Ramos (cell line): Measurements from ENCODE around the gene SMARCAD1.

Experiments used
- in situ Hi-C: fragments of 300-500 bp; cut with MboI; formaldehyde crosslinking; loops from one replicate; pipeline ENCODE4 v1.14.3; 2022; ENCODE audit warnings: low sequenced_read_pairs; ENCODE audit not compliant: unreplicated experiment

Gene SMARCAD1, protein sequence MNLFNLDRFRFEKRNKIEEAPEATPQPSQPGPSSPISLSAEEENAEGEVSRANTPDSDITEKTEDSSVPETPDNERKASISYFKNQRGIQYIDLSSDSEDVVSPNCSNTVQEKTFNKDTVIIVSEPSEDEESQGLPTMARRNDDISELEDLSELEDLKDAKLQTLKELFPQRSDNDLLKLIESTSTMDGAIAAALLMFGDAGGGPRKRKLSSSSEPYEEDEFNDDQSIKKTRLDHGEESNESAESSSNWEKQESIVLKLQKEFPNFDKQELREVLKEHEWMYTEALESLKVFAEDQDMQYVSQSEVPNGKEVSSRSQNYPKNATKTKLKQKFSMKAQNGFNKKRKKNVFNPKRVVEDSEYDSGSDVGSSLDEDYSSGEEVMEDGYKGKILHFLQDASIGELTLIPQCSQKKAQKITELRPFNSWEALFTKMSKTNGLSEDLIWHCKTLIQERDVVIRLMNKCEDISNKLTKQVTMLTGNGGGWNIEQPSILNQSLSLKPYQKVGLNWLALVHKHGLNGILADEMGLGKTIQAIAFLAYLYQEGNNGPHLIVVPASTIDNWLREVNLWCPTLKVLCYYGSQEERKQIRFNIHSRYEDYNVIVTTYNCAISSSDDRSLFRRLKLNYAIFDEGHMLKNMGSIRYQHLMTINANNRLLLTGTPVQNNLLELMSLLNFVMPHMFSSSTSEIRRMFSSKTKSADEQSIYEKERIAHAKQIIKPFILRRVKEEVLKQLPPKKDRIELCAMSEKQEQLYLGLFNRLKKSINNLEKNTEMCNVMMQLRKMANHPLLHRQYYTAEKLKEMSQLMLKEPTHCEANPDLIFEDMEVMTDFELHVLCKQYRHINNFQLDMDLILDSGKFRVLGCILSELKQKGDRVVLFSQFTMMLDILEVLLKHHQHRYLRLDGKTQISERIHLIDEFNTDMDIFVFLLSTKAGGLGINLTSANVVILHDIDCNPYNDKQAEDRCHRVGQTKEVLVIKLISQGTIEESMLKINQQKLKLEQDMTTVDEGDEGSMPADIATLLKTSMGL

DNA sequence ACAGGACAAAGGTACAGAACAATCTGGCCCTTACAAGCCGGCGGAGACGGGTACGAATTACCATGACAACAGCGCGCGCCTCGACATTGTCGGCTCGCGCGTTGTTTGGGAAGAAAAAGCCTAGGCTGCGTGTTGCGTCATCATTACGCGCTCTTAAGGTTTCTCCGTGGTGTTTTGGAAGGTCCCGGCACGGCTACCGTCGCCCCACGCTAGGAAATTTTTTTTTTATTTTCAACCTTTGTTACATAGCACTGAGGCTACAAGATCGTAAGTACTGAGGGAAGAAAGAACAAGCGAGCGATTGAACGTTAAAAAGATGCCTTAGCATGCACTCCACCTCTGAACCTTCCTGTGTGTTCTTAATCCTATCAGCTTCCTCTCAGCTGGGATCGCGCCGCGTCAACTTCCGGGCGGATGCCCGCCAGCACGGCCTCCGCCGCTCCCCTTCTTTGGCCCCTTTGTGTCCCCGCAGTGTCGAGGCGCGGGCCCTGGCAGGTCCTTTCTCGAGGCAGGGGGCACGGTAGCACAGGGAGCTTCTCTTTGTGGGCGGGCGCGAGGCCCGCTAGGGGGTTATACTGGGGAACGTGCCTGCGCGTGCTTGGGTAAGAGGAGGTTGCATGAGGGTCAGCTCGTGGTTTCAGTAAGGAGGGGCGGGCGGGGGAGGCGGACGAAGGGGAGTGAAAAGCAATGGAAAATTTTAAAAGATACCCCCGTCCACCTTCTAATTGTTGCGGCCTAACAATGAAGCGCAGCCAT is at the start of gene SMARCAD1:
TSS of gene SMARCAD1 (plus strand) at position 397 of the 756 bp plus-strand sequence. CDS start 530 bp downstream, outside the sequence.
- in situ Hi-C loops: no loop called here

GRCh38 chr4:94158883-94159282 is 48.8 kb upstream of the SMARCAD1 start:
- in situ Hi-C loops: no loop called here

DNA sequence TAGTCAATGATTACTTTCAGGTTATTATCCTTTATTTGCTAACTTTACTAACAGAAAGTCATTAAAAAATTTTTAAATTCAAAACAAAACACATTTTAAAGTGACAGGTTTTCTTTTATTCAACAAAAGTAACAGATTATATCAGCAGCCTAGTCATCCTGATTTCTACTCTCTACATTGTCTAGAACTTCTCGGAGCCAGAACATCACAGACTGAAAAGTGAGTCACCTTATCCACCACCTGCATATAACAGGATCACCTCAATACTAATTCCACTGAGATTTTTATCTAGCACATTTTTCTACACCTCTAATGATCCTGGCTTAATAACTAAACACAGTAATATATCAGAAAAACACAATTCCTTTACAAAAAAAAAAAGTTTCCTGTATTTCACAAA is 47.9 kb upstream of the SMARCAD1 start:
- in situ Hi-C loops: no loop called here

- in situ Hi-C loops: no loop called here
These were observed 46.9 kb upstream of the SMARCAD1 start for GRCh38 chr4:94160774-94161173.

DNA sequence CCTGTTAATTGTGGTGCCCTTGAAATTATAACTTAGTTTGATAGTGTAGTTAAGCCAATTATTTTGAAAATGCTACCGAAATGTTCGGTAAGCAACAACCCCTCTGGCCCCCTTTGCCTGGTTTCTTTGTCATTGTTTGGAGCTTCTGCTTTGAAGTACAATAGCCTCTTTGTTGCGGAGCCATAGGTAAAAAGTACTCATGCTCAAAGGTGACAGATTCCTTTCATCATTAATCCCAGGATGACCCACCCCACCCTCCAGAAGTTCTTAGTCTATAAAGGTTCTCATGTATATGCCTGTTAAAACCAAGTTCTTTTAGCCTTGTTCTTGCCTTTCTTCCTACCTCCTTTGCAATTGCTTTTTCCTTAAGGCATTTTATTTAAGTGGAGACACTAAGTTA is 42.4 kb upstream of the SMARCAD1 start:
- in situ Hi-C loops: no loop called here

- in situ Hi-C loops: no loop called here
These were observed 39.3 kb upstream of the SMARCAD1 start for GRCh38 chr4:94168321-94168720.

- in situ Hi-C loops: no loop called here
These were observed 37.8 kb upstream of the SMARCAD1 start for GRCh38 chr4:94169803-94170372.

DNA sequence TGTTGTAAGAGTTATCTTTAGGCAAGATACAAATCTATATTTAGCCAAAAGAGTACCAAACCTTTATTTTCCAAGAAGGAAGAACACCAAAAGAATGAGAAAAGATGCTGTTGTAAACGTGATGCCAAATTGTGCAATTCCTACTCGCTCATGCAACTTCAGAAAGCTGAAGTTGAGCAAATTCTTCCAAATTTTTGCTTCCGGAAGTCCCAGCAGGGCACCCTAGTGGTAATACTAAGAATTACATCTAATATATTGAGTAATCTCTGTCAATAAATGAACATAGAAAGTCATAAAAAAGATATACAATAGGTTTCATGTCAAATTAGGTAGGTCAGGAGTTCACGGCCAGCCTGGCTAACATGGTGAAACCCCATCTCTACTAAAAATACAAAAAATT is 36.0 kb upstream of the SMARCAD1 start:
- in situ Hi-C loops: no loop called here

GRCh38 chr4:94175553-94176261 is 32.0 kb upstream of the SMARCAD1 start:
- in situ Hi-C loops: no loop called here

GRCh38 chr4:94177822-94178221 is 29.8 kb upstream of the SMARCAD1 start:
- in situ Hi-C loops: no loop called here

DNA sequence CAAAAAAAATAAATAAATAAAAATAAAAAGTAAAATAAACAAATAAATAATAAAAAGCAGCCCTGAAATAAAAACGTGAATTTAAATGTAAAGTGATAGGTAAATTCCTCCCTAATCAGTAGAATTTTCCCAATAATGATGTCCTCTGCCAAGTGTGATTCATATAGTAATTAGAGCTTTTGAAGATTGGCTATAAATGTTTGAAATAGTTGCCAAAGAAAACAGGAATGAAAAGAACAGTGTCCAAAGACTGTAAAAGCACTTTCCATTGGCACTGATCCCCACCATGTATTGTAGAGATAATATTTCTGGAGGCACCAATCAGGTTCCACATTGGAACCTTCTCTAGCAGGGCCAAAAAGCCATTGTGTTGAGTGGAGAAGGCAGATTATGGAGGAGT is 25.9 kb upstream of the SMARCAD1 start:
- in situ Hi-C loops: no loop called here

- in situ Hi-C loops: no loop called here
These were observed 4.9 kb upstream of the SMARCAD1 start for GRCh38 chr4:94202769-94203168.

DNA sequence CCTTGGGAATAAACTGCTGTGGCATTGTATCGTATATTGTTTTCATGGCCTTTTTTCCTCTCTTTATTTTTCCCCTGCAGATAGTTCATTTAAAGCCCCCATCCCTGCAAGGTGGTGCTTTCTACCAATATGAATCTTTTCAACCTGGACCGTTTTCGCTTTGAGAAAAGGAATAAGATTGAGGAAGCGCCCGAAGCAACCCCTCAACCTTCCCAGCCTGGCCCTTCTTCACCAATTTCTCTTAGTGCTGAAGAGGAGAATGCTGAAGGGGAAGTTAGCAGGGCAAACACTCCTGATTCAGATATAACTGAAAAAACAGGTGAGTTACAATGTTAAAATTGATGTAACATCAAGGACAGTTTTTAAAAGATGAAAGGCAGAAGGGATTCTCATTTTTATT is 601 bp downstream of the SMARCAD1 start:
- in situ Hi-C loops: no loop called here

DNA sequence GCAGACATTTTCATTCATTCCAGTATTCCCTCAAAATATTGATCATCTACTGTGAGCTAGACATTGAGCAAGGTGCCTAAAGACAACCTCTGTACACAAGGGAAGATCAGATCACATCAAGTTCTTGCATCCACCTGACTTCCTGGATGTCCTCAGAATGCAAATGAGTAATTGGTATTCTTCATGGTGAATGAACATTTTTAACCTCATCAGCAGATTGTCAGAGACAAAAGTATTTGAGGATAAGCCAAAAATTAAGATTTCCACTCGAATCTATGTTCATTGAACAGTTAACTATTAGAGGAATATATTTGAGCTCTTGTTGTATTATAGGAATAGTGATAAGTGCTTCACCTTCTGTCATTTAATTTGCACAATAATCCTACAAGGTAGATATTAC is 1.3 kb downstream of the SMARCAD1 start:
- in situ Hi-C loops: no loop called here

- in situ Hi-C loops: no loop called here
These were observed 4.2 kb downstream of the SMARCAD1 start for GRCh38 chr4:94211861-94212260.

- in situ Hi-C loops: no loop called here
These were observed 7.1 kb downstream of the SMARCAD1 start for GRCh38 chr4:94214703-94215319.

DNA sequence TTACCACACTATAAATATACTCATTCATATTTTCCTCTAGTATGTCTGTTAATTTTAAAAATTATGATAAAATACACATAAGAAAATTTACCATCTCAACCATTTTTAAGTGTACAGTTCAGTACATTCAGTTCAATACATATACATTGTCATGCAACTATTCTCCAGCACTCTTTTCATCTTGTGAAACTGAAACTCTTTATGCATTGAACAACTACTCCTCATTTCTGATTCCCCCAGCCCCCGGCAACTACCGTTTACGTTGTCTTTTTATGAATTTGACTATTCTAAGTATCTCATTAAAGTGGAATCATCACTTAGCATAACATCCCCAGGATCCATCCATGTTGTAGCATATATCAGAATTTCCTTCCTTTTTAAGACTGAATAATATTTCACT is 8.7 kb downstream of the SMARCAD1 start:
- in situ Hi-C loops: no loop called here

DNA sequence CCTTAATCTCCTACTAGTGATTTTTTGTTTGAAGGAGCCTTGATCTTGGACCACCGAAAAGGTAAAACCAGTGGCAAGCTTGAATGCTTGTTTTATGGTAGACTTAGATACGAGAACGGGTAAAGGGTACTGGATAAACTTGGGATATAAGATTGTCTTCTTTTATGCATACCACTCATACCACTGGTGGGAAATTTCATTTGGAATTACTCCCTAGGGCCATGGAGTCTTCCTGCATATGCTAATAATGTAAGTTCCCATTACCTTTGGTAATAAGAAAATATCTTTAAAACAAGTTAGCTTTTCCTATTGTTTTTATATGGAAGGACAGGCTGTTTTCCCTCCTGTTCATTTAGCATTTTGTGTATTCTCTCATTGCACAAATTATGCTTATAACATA is 11.7 kb downstream of the SMARCAD1 start:
- in situ Hi-C loops: no loop called here

DNA sequence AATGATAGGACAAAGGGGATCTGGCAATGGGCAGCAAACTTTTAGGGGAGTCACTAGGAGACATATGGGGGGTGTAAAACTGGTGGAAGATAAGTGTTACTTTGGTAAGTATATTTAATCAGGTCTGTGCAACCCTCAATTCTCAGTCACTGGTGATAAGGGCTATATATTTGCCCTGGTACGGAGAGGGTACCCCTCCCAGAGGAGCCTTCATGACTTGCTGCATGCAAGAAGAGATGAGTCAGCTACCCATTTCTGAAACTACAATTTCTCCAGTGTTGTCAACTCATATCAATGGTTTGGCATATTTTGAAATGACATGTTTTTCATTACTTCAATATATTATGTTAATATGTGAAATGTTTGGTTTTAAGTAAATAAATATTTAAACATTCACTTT is 14.3 kb downstream of the SMARCAD1 start:
- in situ Hi-C loops: no loop called here
